Tibial nerve (tissue), 4 donors: Measurements from ENCODE around the gene RTP2. TPM values are rescaled to one million over a fixed set of nuclear protein-coding genes. Genes with fewer than 3 reads are reported as not detected.

Source experiments
- DNase-seq, 2 donors: peaks; one replicate each; pipeline ENCODE4 v3.0.0-alpha.2; 2019; ENCODE audit warnings: low spot score in 2 of 2
- H3K27ac ChIP-seq, 4 donors: fragments of 200-600 bp; sonication (generic) in 3 of 4; one replicate each; pipeline ENCODE4 v1.5.1; 2017 to 2019; ENCODE audit warnings: mild to moderate bottlenecking in 1 of 4
- H3K27me3 ChIP-seq, 2 donors: fragments of 200-600 bp; sonication (generic) in 1 of 2; one replicate each; pipeline versions ENCODE4 v1.5.1 to v1.6.0; 2017 to 2019
- H3K36me3 ChIP-seq, 3 donors: fragments of 200-600 bp; sonication (generic); one replicate each; pipeline ENCODE4 v1.5.1; 2018 to 2019
- H3K4me1 ChIP-seq, 4 donors: fragments of 200-600 bp; sonication (generic) in 3 of 4; one replicate each; pipeline ENCODE4 v1.5.1; 2017 to 2019
- H3K4me3 ChIP-seq, 4 donors: fragments of 200-600 bp; sonication (generic) in 3 of 4; one replicate each; pipeline ENCODE4 v1.5.1; 2017 to 2019; ENCODE audit warnings: mild to moderate bottlenecking in 1 of 4, moderate library complexity in 1 of 4
- H3K9me3 ChIP-seq, 4 donors: fragments of 200-600 bp; sonication (generic) in 3 of 4; one replicate each; pipeline ENCODE4 v1.5.1; 2017 to 2019
- EP300 ChIP-seq, 2 donors: sonication (generic); formaldehyde crosslinking; IDR thresholded peaks; one replicate each; pipeline ENCODE4 v1.6.1; 2017; ENCODE audit warnings: antibody characterized with exemption in 2 of 2, mild to moderate bottlenecking in 1 of 2
- POLR2A ChIP-seq, 2 donors: fragments of 450-650 bp; IDR thresholded peaks; one replicate each; pipeline ENCODE4 v1.6.1; 2017; ENCODE audit warnings: antibody characterized with exemption in 2 of 2, mild to moderate bottlenecking in 2 of 2, moderate library complexity in 2 of 2
- WGBS, 2 donors: methylation state at CpG; one replicate each; pipeline ENCODE4 v1.1.5; 2018; 5-methylcytosine and 5-hydroxymethylcytosine counted together
- total RNA-seq, 4 donors: library from RNA; depleted of rRNA; stranded (reverse); fragments of >200 nt; gene quantifications; one replicate each; pipeline ENCODE4 v1.1.0, GENCODE V29; 2016
- TF ChIP-seq, protein P1 (sequence below), 5 experiments: fragments of 200-600 bp in 3 of 5; fragments of 450-650 bp in 2 of 5; sonication (generic) in 3 of 5; IDR thresholded peaks; one replicate each; pipeline ENCODE4 v1.5.1; 2016 to 2019; ENCODE audit warnings: antibody characterized with exemption in 5 of 5, mild to moderate bottlenecking in 3 of 5, moderate library complexity in 2 of 5

RTP2 gene
- total RNA-seq, 4 donors from 2014 or later: not detected

DNA sequence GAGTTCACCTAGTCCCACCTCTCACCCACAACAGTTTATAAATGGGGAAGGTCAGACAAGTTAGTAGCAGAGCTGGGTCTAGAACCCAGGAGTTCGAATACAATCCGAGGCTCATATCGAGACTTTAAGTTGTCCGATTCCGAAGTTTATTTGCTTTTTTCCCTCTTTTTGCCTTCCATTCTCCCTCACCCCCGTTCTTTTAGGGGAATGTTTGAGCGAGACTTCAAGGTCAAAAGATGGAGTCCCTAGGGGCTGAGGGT is 35.6 kb upstream of the RTP2 start:
- 1 to 2% methylated on average over 7 of the region's 7 CpGs for WGBS, 2 donors
- no peaks in the 10 kb centered on the region for H3K9me3 ChIP-seq
- DNase-seq: no peak
- H3K27ac ChIP-seq: peak overlapping the region; percentile 97 to 100 (median 98)
- H3K36me3 ChIP-seq: peaks cover 0 to 18% (median 8%) of the 10 kb centered on the region in 3 donors
- peak overlapping the region; percentile 45 to 85 (median 76) for H3K4me3 ChIP-seq
- no peaks in the 10 kb centered on the region for H3K27me3 ChIP-seq
- TF ChIP-seq EP300 (IDR thresholded peaks at IDR 0.05) (no peak), POLR2A (IDR thresholded peaks at IDR 0.05) (no peak)
- TF ChIP-seq, protein P1, sequence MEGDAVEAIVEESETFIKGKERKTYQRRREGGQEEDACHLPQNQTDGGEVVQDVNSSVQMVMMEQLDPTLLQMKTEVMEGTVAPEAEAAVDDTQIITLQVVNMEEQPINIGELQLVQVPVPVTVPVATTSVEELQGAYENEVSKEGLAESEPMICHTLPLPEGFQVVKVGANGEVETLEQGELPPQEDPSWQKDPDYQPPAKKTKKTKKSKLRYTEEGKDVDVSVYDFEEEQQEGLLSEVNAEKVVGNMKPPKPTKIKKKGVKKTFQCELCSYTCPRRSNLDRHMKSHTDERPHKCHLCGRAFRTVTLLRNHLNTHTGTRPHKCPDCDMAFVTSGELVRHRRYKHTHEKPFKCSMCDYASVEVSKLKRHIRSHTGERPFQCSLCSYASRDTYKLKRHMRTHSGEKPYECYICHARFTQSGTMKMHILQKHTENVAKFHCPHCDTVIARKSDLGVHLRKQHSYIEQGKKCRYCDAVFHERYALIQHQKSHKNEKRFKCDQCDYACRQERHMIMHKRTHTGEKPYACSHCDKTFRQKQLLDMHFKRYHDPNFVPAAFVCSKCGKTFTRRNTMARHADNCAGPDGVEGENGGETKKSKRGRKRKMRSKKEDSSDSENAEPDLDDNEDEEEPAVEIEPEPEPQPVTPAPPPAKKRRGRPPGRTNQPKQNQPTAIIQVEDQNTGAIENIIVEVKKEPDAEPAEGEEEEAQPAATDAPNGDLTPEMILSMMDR (IDR thresholded peaks at IDR 0.05): no peak
- peaks cover 0 to 51% (median 29%) of the 10 kb centered on the region in 4 donors for H3K4me1 ChIP-seq

DNA sequence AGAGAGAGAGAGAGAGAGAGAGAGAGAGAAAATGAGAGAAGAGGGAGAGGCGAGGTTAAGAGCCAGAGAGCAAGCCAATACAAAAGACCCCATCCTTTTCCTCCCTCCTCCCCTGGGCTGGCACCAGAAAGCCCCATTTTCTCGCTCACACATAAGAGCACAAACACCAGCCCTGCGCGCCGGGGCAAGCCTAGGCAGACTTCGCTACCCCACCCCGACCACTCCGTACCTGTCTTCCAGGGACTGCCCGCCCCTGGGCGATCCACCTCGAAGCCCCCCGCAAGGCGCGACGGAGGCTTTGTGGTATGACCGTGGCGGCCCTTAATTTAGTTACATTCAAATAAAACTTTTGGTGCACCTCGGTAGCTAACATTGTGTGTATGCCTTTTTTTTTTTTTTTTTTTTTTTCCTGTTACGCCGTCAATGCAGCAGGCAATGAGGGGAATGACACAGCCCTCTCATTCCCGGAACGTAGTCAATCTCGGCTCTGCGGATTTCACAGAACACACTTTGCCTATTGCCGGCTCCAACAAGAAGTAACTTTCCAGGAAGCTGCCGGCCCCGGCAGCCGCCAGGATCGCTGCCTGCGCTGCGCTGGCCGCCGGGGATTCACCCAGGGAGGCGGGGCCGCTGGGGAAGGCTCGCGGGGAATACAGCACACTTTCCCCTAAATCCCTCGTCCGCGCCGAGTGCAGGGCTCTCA is 35.2 kb upstream of the RTP2 start:
- Histone ChIP-seq H3K4me3 (peak overlapping the region; percentile 45 to 85 (median 76)), H3K36me3 (peaks cover 0 to 23% (median 8%) of the 10 kb centered on the region in 3 donors), H3K27me3 (no peaks in the 10 kb centered on the region), H3K4me1 (peaks cover 0 to 46% (median 29%) of the 10 kb centered on the region in 4 donors), H3K27ac (peak overlapping the region; percentile 97 to 100 (median 98)), H3K9me3 (no peaks in the 10 kb centered on the region)
- TF ChIP-seq EP300 (IDR thresholded peaks at IDR 0.05): peak in 1 of 2 donors; percentile 3
- TF ChIP-seq POLR2A (IDR thresholded peaks at IDR 0.05): peak in 1 of 2 donors; percentile 30
- TF ChIP-seq, protein P1 (IDR thresholded peaks at IDR 0.05): peak in 1 of 5 experiments; percentile 41
- peak; percentile 50 to 54 for DNase-seq
- 8 to 9% methylated on average over 41 of the region's 41 CpGs for WGBS, 2 donors

DNA sequence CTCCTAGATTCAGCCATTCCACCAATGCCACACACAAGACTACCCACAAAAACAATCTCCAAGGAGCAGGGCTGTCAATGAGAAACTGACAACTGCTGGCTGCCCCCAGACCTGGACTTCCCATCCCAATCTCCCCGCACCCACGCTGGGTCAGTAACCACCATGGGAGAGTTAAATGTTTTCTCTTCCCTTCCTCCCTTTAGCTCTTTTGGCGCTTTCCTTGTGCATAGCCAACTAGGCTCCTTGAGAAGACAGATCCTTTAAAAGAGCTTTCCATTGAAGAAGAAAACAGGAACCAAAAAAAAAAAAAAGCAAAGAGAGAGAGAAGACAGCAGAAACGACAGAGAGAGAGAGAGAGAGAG is 34.6 kb upstream of the RTP2 start:
- Histone ChIP-seq H3K9me3 (no peaks in the 10 kb centered on the region), H3K27me3 (no peaks in the 10 kb centered on the region), H3K4me3 (peak overlapping the region; percentile 45 to 85 (median 76)), H3K4me1 (peaks cover 0 to 41% (median 29%) of the 10 kb centered on the region in 4 donors), H3K27ac (peak overlapping the region in 3 of 4 donors; percentile 97 to 99 (median 98)), H3K36me3 (peaks cover 0 to 29% (median 8%) of the 10 kb centered on the region in 3 donors)
- TF ChIP-seq, protein P1 (IDR thresholded peaks at IDR 0.05): no peak
- no peak for TF ChIP-seq EP300 (IDR thresholded peaks at IDR 0.05)
- TF ChIP-seq POLR2A (IDR thresholded peaks at IDR 0.05): no peak
- DNase-seq: no peak
- 55 to 63% methylated on average over 4 of the region's 4 CpGs for WGBS, 2 donors

DNA sequence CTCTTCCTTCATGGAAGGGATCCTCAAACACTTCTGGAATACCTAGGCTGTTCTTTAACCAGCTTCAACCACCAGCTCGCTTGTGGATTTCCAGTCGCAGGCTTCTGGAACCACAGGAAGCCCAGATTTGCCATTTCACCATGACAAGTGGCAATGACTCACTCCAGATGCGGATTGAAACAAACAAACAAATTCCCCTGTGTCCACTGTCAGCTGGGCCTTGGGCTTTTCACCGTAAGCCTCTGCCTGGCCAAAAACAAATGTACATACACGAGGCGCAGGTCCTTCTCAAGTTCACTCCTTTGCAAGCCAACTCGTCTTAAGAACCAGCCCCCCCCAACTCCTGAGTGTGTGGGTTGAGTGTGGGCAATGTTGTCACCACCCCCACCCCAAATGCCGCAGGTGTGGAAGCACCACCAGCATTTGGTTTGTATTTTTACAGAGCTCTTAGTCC is 34.1 kb upstream of the RTP2 start:
- 67 to 70% methylated on average over 8 of the region's 8 CpGs for WGBS, 2 donors
- Histone ChIP-seq H3K4me1 (peaks cover 0 to 40% (median 29%) of the 10 kb centered on the region in 4 donors), H3K27ac (peak overlapping the region; percentile 9 to 99 (median 80)), H3K27me3 (no peaks in the 10 kb centered on the region), H3K36me3 (peaks cover 0 to 34% (median 13%) of the 10 kb centered on the region in 3 donors), H3K4me3 (peak overlapping the region in 2 of 4 donors; percentile 45 to 77), H3K9me3 (no peaks in the 10 kb centered on the region)
- TF ChIP-seq POLR2A (IDR thresholded peaks at IDR 0.05): no peak
- peak in 1 of 2 donors; percentile 11 for TF ChIP-seq EP300 (IDR thresholded peaks at IDR 0.05)
- TF ChIP-seq, protein P1 (IDR thresholded peaks at IDR 0.05): no peak
- peak in 1 of 2 donors; percentile 48 for DNase-seq

DNA sequence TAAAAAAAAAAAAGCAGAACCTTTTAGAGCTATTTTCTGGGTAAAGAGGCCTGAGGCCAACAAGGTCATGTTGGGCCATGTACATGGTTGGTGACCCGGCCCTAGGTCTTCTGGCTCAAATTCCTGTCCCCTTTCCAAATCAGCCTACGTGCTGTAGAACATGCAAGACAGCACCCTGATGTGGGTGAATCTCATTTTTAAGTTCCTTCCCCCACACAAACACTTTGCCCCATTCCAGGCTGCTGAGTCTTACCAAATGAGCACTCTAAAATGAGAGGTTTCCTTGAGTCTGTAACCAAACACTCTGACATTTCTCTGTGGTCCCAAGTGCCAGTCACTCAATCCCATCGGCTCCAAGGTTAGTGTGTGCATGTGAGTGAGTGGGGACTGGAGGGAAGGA is 33.5 kb upstream of the RTP2 start:
- H3K4me1 ChIP-seq: peaks cover 0 to 40% (median 29%) of the 10 kb centered on the region in 4 donors
- H3K27ac ChIP-seq: peak overlapping the region; percentile 9 to 99 (median 80)
- H3K4me3 ChIP-seq: no peak overlapping the region
- WGBS, 2 donors: 17 to 42% methylated on average over 3 of the region's 3 CpGs
- peaks cover 0 to 40% (median 19%) of the 10 kb centered on the region in 3 donors for H3K36me3 ChIP-seq
- TF ChIP-seq POLR2A (IDR thresholded peaks at IDR 0.05) (no peak), EP300 (IDR thresholded peaks at IDR 0.05) (peak in 1 of 2 donors; percentile 16)
- TF ChIP-seq, protein P1 (IDR thresholded peaks at IDR 0.05): no peak
- DNase-seq: no peak
- H3K27me3 ChIP-seq: no peaks in the 10 kb centered on the region
- H3K9me3 ChIP-seq: no peaks in the 10 kb centered on the region
